AG04450 (cell line): ENCODE results near the gene SCG3. TPM values are rescaled to one million over a fixed set of nuclear protein-coding genes. Genes with fewer than 3 reads are reported as not detected.

ENCODE experiments used
- CTCF ChIA-PET: fragments of 300-600, 350-600 bp; formaldehyde crosslinking; extraction: SDS; loops from one replicate; lab custom pipeline; 2022; ENCODE audit warnings: antibody characterized with exemption, inconsistent platforms; lab: Charles Lee
- POLR2A ChIA-PET: fragments of 350-600 bp; formaldehyde crosslinking; extraction: SDS; loops from one replicate; lab custom pipeline; 2021; ENCODE audit warnings: antibody characterized with exemption, inconsistent platforms; lab: Yijun Ruan, JAX
- DNase-seq: peaks from one replicate; pipeline ENCODE4 v3.0.0-alpha.2; 2011; ENCODE audit warnings: low read depth, low spot score
- H3K27ac ChIP-seq: one replicate; pipeline ENCODE4 v1.5.1; 2012; ENCODE audit warnings: low read depth, low read length, control low read depth
- H3K27me3 ChIP-seq: one replicate; pipeline ENCODE4 v1.6.0; 2012; ENCODE audit warnings: low read length; ENCODE audit not compliant: control insufficient read depth, insufficient read depth
- H3K4me3 ChIP-seq: 2 replicates; pipeline ENCODE4 v1.5.1; 2011; ENCODE audit warnings: mild to moderate bottlenecking, low read depth, low read length, control low read depth
- H3K9me3 ChIP-seq: 2 replicates; pipeline ENCODE4 v1.5.1; 2012; ENCODE audit warnings: low read length; ENCODE audit not compliant: control insufficient read depth, insufficient read depth
- CTCF ChIP-seq: IDR thresholded peaks from 2 replicates; pipeline ENCODE4 v1.5.1; 2011; ENCODE audit warnings: low read depth, low read length, control low read depth, inconsistent platforms
- polyA plus RNA-seq: library from polyadenylated mRNA; depleted of rRNA; stranded (reverse); fragments of >200 nt; gene quantifications from 2 replicates; pipeline ENCODE4 v1.2.3, GENCODE V29; 2011

SCG3 gene
- polyA plus RNA-seq, 1 experiment, result not detected

- H3K4me3 ChIP-seq, result peak within 1 kb of the TSS; percentile 69
- peaks cover under 1% of the 10 kb centered on the region for H3K27me3 ChIP-seq
- no peak within 1 kb of the TSS for H3K27ac ChIP-seq
- POLR2A ChIA-PET, result interaction anchor here (0.7 kb wide), 2 partner anchors 243 to 937 kb away, joined by 4 to 6 read pairs; no protein-coding TSS in a partner anchor
- TF ChIP-seq CTCF, result no peak
- no peak for DNase-seq
- CTCF ChIA-PET, result interaction anchor here (0.7 to 2.8 kb wide), 3 partner anchors 39 to 87 kb away, joined by 3 to 16 read pairs (median 5); no protein-coding TSS in a partner anchor
- H3K9me3 ChIP-seq, result no peaks in the 10 kb centered on the region
Observed at GRCh38 chr15:51737522-51738305, 56.4 kb downstream of the SCG3 start, which contains the start of gene LYSMD2. Gene LYSMD2, minus strand, starts transcription at chr15:51737655. Its CDS starts 33 bp downstream, at chr15:51737622.

- ChIA-PET CTCF (interaction anchor here (0.7 to 1.2 kb wide), 3 partner anchors 39 to 88 kb away, joined by 3 to 5 read pairs (median 3); no protein-coding TSS in a partner anchor), POLR2A (interaction anchor here (0.7 kb wide), 1 partner anchor 936 kb away, joined by 4 read pairs; no protein-coding TSS in a partner anchor)
- no peak for DNase-seq
- no peaks in the 10 kb centered on the region for H3K9me3 ChIP-seq
- H3K4me3 ChIP-seq, result no peak overlapping the region
- peaks cover 2% of the 10 kb centered on the region for H3K27me3 ChIP-seq
- no peak overlapping the region for H3K27ac ChIP-seq
- no peak for TF ChIP-seq CTCF
Observed at GRCh38 chr15:51738553-51738952, 57.2 kb downstream of the SCG3 start.

GRCh38 chr15:51739061-51739712 lies 57.9 kb downstream of the SCG3 start:
- TF ChIP-seq CTCF, result no peak
- POLR2A ChIA-PET, result no interaction called here

GRCh38 chr15:51749307-51749706 lies 68.0 kb downstream of the SCG3 start:
- TF ChIP-seq CTCF, result no peak
- POLR2A ChIA-PET, result no interaction called here
- Histone ChIP-seq H3K9me3 (no peaks in the 10 kb centered on the region), H3K27ac (no peak overlapping the region), H3K4me3 (no peak overlapping the region), H3K27me3 (peaks cover 25% of the 10 kb centered on the region)
- DNase-seq, result no peak
- CTCF ChIA-PET, result interaction anchor here (1.7 to 3.3 kb wide), 2 partner anchors 27 to 99 kb away, joined by 7 to 15 read pairs; no protein-coding TSS in a partner anchor

More at GRCh38 chr15:51739061-51739712, 57.9 kb downstream of the SCG3 start:
- Histone ChIP-seq H3K27me3 (peaks cover 2% of the 10 kb centered on the region), H3K4me3 (no peak overlapping the region), H3K27ac (no peak overlapping the region), H3K9me3 (no peaks in the 10 kb centered on the region)
- CTCF ChIA-PET, result interaction anchor here (0.8 to 1.2 kb wide), 2 partner anchors 38 to 89 kb away, joined by 3 to 5 read pairs; no protein-coding TSS in a partner anchor
- DNase-seq, result no peak
